SU-DHL-6 (cell line): ENCODE measurements around the gene ZC3H18.

Source experiments
- CTCF ChIP-seq: fragments of 200-600 bp; sonication (generic); IDR thresholded peaks from one replicate; pipeline ENCODE4 v1.5.1; 2017; ENCODE audit warnings: antibody characterized with exemption, mild to moderate bottlenecking, low read length, moderate library complexity; ENCODE audit not compliant: insufficient read depth, poor library complexity, severe bottlenecking
- EZH2phosphoT487 ChIP-seq: fragments of 200-600 bp; sonication (generic), shearing (Covaris generic); conservative IDR thresholded peaks from 2 replicates; pipeline ENCODE4 v1.6.1; 2018; ENCODE audit warnings: mild to moderate bottlenecking, antibody characterized with exemption, low read length, moderate library complexity, mixed read lengths

- TF ChIP-seq CTCF (no peak), EZH2phosphoT487 (no peak)
These were observed 76.3 kb downstream of the ZC3H18 start for GRCh38 chr16:88646345-88647034.
